Measurements from ENCODE around the gene CEP104. TPM values are rescaled to one million over a fixed set of nuclear protein-coding genes. Genes with fewer than 3 reads are reported as not detected.

CEP104 gene
- total RNA-seq, 1 experiment from 2014 or later = 34.5 TPM

DNA sequence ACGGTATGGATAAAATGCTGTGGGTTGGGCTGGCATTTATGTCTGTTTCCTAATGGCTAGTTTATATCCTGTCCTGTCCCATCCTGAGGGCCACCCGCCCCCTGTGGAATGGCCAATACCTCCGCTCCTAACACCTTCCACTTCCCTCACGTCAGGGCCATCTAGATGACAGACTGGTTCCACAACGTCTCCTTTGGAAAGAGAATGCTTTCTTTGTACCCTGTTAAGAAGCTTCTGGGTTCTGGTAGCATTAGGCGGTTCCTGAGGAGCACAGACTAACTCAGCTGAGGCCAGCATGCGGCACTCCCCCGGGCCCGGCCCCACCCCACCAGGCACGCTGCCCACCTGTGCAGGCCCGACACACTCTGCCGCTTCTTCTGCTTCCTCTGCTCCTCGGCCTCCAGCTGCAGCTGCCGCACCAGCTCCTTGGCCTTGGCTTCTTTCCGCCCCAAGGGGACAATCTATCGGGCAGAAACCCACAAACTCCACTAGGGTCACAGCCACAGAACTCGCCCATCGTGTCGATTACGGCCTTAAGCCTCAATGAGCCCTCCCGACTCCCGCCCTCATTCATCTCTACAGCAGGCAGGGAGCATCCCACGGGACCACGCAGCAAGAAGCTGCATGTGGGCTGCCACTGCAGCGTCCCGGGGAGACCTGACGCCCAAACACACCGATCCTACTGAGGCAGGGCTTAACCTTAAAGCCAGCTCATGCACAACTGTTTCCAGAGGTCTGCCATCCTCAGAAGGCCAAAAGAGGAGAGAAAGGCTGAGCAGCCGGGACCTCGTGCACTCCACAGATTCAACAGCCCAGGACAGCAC, 73.1 kb downstream of the CEP104 start:
- Histone ChIP-seq H2AFZ (ENCODE audit: low read length) (no peak overlapping the region), H2AK5ac (ENCODE audit: insufficient read length, low read length) (no peak overlapping the region), H3K4ac (ENCODE audit: low read depth, low read length) (no peak overlapping the region), H3K9me3 (ENCODE audit: control insufficient read depth, low read depth, low read length) (no peaks in the 10 kb centered on the region), H4K91ac (ENCODE audit: insufficient read length, low read depth, low read length) (no peak overlapping the region), H3K18ac (ENCODE audit: insufficient read length, low read depth, low read length) (no peak overlapping the region), H3K79me2 (ENCODE audit: insufficient read depth, low read length) (peaks cover 3% of the 10 kb centered on the region; the same call in 1 of the 2 replicates), H3K23me2 (ENCODE audit: insufficient read length, low read depth, low read length, poor library complexity, severe bottlenecking) (no peaks in the 10 kb centered on the region), H2BK120ac (ENCODE audit: low read depth, low read length, poor library complexity, severe bottlenecking) (no peak overlapping the region), H2BK20ac (ENCODE audit: low read depth, low read length, poor library complexity, severe bottlenecking) (no peak overlapping the region), H3K27me3 (ENCODE audit: insufficient read depth, low read length) (no peaks in the 10 kb centered on the region), H3K56ac (ENCODE audit: insufficient read length, low read depth, low read length) (no peak overlapping the region), H3K4me1 (ENCODE audit: insufficient read depth, low read length) (no peaks in the 10 kb centered on the region), H4K5ac (ENCODE audit: insufficient read length, low read depth, low read length) (no peak overlapping the region), H3K4me2 (ENCODE audit: insufficient read depth, insufficient read length, low read length) (no peak overlapping the region), H3K79me1 (ENCODE audit: insufficient read depth, low read depth, low read length, poor library complexity, severe bottlenecking) (no peaks in the 10 kb centered on the region), H2BK5ac (ENCODE audit: insufficient read length, low read length) (no peak overlapping the region), H3T11ph (ENCODE audit: low read length) (no peak overlapping the region), H3K23ac (ENCODE audit: insufficient read length, low read depth, low read length) (no peak overlapping the region), H4K20me1 (ENCODE audit: control insufficient read depth, insufficient read depth, insufficient read length) (no peaks in the 10 kb centered on the region), H3K14ac (ENCODE audit: insufficient read depth, low read length) (no peak overlapping the region), H2BK12ac (ENCODE audit: insufficient read length, low read depth, low read length) (no peak overlapping the region), H2BK15ac (ENCODE audit: low read depth, low read length) (no peak overlapping the region), H3K27ac (ENCODE audit: insufficient read length, low read depth, low read length) (no peak overlapping the region), H4K8ac (replicated peaks; ENCODE audit: insufficient read length, low read depth, low read length) (no peak overlapping the region), H3K9ac (ENCODE audit: extremely low read depth, insufficient read length, low read length) (no peak overlapping the region)
- Mint-ChIP-seq H3K27ac (no peak overlapping the region; a peak in 1 of 7 replicates), H3K9me3 (no peaks in the 10 kb centered on the region), H3K4me1 (peaks cover 5 to 7% of the 10 kb centered on the region in 2 experiments; a peak in 3 of 4 replicates), H3K27me3 (ENCODE audit: low read depth) (no peaks in the 10 kb centered on the region), H3K36me3 (ENCODE audit: insufficient read depth in 1 of 3, low read depth in 3 of 3) (peaks cover 73 to 86% (median 86%) of the 10 kb centered on the region in 3 experiments), H3K4me3 (no peak overlapping the region; a peak in 1 of 5 replicates)
- TF ChIP-seq, protein P1, sequence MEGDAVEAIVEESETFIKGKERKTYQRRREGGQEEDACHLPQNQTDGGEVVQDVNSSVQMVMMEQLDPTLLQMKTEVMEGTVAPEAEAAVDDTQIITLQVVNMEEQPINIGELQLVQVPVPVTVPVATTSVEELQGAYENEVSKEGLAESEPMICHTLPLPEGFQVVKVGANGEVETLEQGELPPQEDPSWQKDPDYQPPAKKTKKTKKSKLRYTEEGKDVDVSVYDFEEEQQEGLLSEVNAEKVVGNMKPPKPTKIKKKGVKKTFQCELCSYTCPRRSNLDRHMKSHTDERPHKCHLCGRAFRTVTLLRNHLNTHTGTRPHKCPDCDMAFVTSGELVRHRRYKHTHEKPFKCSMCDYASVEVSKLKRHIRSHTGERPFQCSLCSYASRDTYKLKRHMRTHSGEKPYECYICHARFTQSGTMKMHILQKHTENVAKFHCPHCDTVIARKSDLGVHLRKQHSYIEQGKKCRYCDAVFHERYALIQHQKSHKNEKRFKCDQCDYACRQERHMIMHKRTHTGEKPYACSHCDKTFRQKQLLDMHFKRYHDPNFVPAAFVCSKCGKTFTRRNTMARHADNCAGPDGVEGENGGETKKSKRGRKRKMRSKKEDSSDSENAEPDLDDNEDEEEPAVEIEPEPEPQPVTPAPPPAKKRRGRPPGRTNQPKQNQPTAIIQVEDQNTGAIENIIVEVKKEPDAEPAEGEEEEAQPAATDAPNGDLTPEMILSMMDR (conservative IDR thresholded peaks at IDR 0.05) = no peak
- DNase-seq = no peak
- WGBS (ENCODE audit: extremely low coverage, insufficient read length, low lambda C conversion rate) = no CpG with 5 or more reads among the region's 30 CpGs

Data from H9 (cell line).